Breast epithelium (tissue), 3 donors: ENCODE measurements around the gene AMOT.

Experiments
- POLR2AphosphoS5 ChIP-seq, 3 donors: sonication (generic); formaldehyde crosslinking; IDR thresholded peaks; one replicate each; pipeline ENCODE4 v1.6.1; 2017; ENCODE audit warnings: antibody characterized with exemption in 3 of 3
- TF ChIP-seq, protein P1 (sequence below), 3 donors: fragments of 450-650 bp; IDR thresholded peaks; one replicate each; pipeline ENCODE4 v1.5.1; 2016 to 2017; ENCODE audit warnings: antibody characterized with exemption in 3 of 3, mild to moderate bottlenecking in 3 of 3, moderate library complexity in 3 of 3

DNA sequence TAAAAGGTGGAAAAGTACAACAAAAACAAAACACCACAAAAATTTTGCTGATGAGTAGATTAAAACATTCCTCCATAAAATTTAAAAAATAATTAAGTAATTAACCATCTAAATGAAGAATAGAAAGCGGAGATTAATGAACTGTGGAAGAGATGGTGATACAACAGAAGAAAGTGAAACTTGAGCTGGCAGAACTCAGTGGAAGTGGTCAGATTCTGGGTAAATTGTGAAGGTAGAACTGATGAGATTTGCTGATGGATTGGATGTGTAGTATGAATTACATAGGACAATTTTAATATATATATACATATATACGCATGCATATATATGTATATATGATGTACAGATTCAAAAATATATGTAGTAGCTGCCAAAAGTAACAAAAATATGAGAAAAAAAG lies 73.9 kb downstream of the AMOT start:
- no peak for TF ChIP-seq POLR2AphosphoS5 (IDR thresholded peaks at IDR 0.05)
- TF ChIP-seq, protein P1, sequence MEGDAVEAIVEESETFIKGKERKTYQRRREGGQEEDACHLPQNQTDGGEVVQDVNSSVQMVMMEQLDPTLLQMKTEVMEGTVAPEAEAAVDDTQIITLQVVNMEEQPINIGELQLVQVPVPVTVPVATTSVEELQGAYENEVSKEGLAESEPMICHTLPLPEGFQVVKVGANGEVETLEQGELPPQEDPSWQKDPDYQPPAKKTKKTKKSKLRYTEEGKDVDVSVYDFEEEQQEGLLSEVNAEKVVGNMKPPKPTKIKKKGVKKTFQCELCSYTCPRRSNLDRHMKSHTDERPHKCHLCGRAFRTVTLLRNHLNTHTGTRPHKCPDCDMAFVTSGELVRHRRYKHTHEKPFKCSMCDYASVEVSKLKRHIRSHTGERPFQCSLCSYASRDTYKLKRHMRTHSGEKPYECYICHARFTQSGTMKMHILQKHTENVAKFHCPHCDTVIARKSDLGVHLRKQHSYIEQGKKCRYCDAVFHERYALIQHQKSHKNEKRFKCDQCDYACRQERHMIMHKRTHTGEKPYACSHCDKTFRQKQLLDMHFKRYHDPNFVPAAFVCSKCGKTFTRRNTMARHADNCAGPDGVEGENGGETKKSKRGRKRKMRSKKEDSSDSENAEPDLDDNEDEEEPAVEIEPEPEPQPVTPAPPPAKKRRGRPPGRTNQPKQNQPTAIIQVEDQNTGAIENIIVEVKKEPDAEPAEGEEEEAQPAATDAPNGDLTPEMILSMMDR (IDR thresholded peaks at IDR 0.05): no peak
